Left ventricle myocardium inferior (tissue), 1 donor: Measurements from ENCODE around the gene ABCD1. TPM values are rescaled to one million over a fixed set of nuclear protein-coding genes. Genes with fewer than 3 reads are reported as not detected.
"Not testable (repeated sequence)": the region's sequence is repeated elsewhere in the genome, so short reads cannot be mapped to it uniquely, and the experiment has no call there.

ENCODE experiments used
- DNase-seq: peaks from one replicate; pipeline ENCODE4 v3.0.0-alpha.2; 2020
- H3K27ac ChIP-seq: fragments of 200-600 bp; replicated peaks from 2 replicates; pipeline ENCODE4 v1.8.0; 2021
- H3K27me3 ChIP-seq: fragments of 200-600 bp; 2 replicates; pipeline ENCODE4 v1.8.0; 2021; ENCODE audit warnings: low read depth
- H3K36me3 ChIP-seq: fragments of 200-600 bp; 2 replicates; pipeline ENCODE4 v1.8.0; 2021
- H3K4me1 ChIP-seq: fragments of 200-600 bp; 2 replicates; pipeline ENCODE4 v1.8.0; 2021
- H3K4me3 ChIP-seq: fragments of 200-600 bp; 2 replicates; pipeline ENCODE4 v1.8.0; 2021; ENCODE audit warnings: mild to moderate bottlenecking, moderate library complexity
- H3K9me3 ChIP-seq: fragments of 200-600 bp; replicated peaks from 2 replicates; pipeline ENCODE4 v1.8.0; 2021
- CTCF ChIP-seq: fragments of 200-600 bp; IDR thresholded peaks from 2 replicates; pipeline ENCODE4 v1.8.0; 2021; ENCODE audit warnings: antibody characterized with exemption, mild to moderate bottlenecking, borderline replicate concordance
- intact Hi-C: fragments of 100-400 bp; cut with micrococcal nuclease; formaldehyde crosslinking; loops from one replicate; pipeline ENCODE4 v1.11.0; 2022
- total RNA-seq: library from RNA; stranded (reverse); fragmentation: NEBNext Ultra II Directional; extraction: Animal tissue kit (Norgen Biotek cat#: 25700); gene quantifications from one replicate; pipeline ENCODE4 v1.2.1, GENCODE V29; 2021
- donor health status: DM: no; HTN: yes; CAD: no; lungs with severe emphysema.

The ABCD1 gene
- total RNA-seq, 1 donor from 2014 or later, result 16.0 TPM

- no peaks in the 10 kb centered on the region for H3K9me3 ChIP-seq
- no peak overlapping the region for H3K27ac ChIP-seq
- no peak for DNase-seq
- H3K4me1 ChIP-seq, result peaks cover 44% of the 10 kb centered on the region
- H3K36me3 ChIP-seq, result peaks cover 16% of the 10 kb centered on the region
- H3K4me3 ChIP-seq, result no peak overlapping the region
- H3K27me3 ChIP-seq, result no peaks in the 10 kb centered on the region
- TF ChIP-seq CTCF, result no peak
- intact Hi-C loops, result no loop called here
Measured at GRCh38 chrX:153728951-153729631, 4.4 kb downstream of the ABCD1 start.

DNA sequence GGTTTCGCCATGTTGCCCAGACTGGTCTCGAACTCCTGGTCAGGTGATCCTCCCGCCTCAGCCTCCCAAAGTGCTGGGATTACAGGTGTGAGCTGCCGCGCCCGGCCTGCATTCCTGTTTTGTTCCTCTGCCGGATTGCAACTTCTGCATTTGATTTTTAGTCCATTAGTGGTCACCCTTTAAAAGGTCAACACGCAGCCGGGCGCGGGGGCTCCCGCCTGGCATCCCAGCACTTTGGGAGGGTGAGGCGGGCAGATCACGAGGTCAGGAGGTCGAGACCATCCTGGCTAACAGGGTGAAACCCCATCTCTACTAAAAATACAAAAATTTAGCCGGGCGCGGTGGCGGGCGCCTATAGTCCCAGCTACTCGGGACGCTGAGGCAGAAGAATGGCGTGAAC lies 5.5 kb downstream of the ABCD1 start:
- H3K4me1 ChIP-seq, result peaks cover 40% of the 10 kb centered on the region
- DNase-seq, intact Hi-C loops, H3K9me3 ChIP-seq, H3K4me3 ChIP-seq, H3K27me3 ChIP-seq, H3K27ac ChIP-seq: not testable (repeated sequence)
- H3K36me3 ChIP-seq, result peaks cover 16% of the 10 kb centered on the region

DNA sequence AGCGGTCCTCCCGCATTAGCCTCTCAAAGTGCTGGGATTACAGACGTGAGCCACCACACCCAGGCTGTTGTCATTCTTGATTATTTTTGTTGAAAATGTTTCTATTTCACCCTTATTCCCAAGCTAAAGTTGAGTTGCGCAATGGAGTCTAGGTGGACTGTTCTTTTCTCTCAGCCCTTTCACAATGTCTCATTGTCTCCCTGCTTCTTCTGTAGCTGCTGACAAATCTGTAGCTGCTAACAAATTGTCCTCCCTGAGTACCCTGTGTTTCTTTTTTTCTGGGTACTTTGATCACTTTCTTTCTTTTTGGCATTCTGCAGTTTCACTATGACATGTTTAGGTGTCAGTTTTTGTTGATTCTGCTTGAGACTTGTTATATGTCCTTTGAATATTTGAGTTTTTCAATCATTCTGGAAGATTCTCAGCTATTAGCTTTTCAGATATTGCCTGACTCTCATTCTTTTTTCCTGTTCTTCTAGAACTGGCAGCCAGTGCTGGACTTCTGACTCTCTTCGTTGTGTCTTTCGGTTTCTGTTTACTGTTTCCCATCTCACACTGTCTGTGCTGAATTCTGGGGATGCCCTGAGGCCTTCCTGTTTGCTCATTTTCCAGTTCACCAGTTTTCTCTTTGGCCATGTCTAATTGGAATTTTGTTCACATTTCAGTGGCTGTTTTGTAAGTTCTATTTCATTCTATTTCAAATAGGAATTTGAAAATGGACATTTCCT lies 6.6 kb downstream of the ABCD1 start:
- Histone ChIP-seq H3K4me1 (peaks cover 28% of the 10 kb centered on the region), H3K27ac (no peak overlapping the region), H3K4me3 (no peak overlapping the region), H3K27me3 (no peaks in the 10 kb centered on the region), H3K9me3 (no peaks in the 10 kb centered on the region), H3K36me3 (peaks cover 18% of the 10 kb centered on the region)
- intact Hi-C loops, result no loop called here
- no peak for DNase-seq
- TF ChIP-seq CTCF, result no peak

DNA sequence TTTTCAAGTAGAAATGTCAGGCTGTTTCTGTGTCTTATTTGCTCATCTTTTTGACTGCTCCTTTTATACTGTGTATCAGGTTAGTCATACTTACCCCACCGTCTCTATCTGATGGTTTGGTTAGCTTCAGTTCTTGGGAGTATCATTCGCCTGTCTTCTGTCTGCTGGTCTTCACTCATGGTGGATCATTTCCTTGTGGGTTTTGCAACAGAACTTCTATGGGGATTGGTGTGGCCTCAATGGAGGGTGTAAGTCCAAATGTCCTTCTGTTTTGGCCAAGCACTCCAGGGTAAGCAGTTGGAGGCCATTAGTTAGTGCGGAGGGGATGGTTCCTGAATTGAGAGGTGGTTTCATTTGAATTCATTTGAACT lies 7.2 kb downstream of the ABCD1 start:
- intact Hi-C loops, result no loop called here
- peaks cover 22% of the 10 kb centered on the region for H3K4me1 ChIP-seq
- no peak overlapping the region for H3K4me3 ChIP-seq
- no peak overlapping the region for H3K27ac ChIP-seq
- H3K36me3 ChIP-seq, result peaks cover 23% of the 10 kb centered on the region
- no peaks in the 10 kb centered on the region for H3K9me3 ChIP-seq
- DNase-seq, result no peak
- TF ChIP-seq CTCF, result no peak
- H3K27me3 ChIP-seq, result no peaks in the 10 kb centered on the region

- Histone ChIP-seq H3K27me3 (no peaks in the 10 kb centered on the region), H3K27ac (no peak overlapping the region), H3K9me3 (no peaks in the 10 kb centered on the region), H3K4me1 (peaks cover 17% of the 10 kb centered on the region), H3K4me3 (no peak overlapping the region), H3K36me3 (peaks cover 28% of the 10 kb centered on the region)
- intact Hi-C loops, result no loop called here
- TF ChIP-seq CTCF, result no peak
- no peak for DNase-seq
Measured at GRCh38 chrX:153732401-153732800, 7.7 kb downstream of the ABCD1 start.

DNA sequence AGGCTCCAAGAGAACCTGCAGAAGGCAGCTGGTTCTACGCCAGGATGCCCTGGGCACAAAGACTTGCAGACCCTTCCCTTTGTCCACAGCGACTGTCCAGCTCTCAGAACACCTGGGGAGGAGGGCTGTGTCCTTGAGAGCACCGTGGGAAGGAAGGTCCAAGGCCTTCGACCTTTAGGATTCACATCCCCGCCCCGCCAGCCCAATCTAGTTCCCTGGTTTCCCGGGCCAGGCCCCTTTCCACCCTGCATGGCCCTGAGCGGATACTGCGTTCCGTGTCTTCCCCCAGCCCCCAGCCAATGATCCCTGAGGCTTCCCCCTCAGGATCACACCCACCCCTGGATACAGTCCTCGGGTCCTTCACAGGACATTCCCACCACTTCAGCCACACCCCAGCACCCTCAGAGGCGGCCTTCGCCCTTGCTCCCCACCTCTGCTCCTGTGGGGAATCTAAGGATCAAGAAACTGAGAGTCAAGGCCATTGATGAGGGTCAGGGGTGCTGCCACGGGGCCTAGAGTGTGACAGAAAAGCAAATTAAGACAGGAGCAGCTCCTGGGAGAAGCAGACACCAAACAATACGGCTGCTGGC lies 9.1 kb downstream of the ABCD1 start:
- Histone ChIP-seq H3K36me3 (peaks cover 28% of the 10 kb centered on the region), H3K4me3 (no peak overlapping the region), H3K27ac (no peak overlapping the region), H3K9me3 (no peaks in the 10 kb centered on the region), H3K4me1 (peaks cover 3% of the 10 kb centered on the region), H3K27me3 (no peaks in the 10 kb centered on the region)
- no peak for TF ChIP-seq CTCF
- intact Hi-C loops, result no loop called here
- DNase-seq, result no peak
